OCI-LY3 (cell line): Measurements from ENCODE around the gene STAT5B.

ENCODE experiments used
- EZH2phosphoT487 ChIP-seq: fragments of 200-600 bp; shearing (Covaris generic); IDR thresholded peaks from 2 replicates; pipeline ENCODE4 v1.6.1; 2018; ENCODE audit warnings: antibody characterized with exemption, mixed run types, low read depth
- TF ChIP-seq, protein P1 (sequence below): fragments of 200-600, 300-600 bp; sonication (generic); IDR thresholded peaks from 2 replicates; pipeline ENCODE4 v1.5.1; 2014; ENCODE audit warnings: antibody characterized with exemption, low read length, low read depth

DNA sequence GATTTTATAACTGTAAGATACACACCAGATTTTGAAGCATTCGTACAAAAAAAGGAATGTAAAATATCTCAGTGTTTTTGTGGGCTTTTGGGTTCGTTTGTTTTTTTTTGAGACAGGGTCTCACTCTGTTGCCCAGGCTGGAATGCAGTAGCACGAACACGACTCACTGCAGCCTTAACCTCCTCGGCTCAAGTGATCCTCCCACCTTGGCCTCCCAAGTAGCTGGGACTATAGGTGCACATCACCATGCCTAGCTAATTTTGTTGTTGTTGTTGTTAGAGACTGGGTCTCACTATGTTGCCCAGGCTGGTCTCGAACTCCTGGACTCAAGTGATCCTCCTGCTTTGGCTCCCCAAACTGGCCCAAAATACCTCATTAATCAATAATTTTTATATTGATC is 15.9 kb downstream of the STAT5B start:
- TF ChIP-seq, protein P1, sequence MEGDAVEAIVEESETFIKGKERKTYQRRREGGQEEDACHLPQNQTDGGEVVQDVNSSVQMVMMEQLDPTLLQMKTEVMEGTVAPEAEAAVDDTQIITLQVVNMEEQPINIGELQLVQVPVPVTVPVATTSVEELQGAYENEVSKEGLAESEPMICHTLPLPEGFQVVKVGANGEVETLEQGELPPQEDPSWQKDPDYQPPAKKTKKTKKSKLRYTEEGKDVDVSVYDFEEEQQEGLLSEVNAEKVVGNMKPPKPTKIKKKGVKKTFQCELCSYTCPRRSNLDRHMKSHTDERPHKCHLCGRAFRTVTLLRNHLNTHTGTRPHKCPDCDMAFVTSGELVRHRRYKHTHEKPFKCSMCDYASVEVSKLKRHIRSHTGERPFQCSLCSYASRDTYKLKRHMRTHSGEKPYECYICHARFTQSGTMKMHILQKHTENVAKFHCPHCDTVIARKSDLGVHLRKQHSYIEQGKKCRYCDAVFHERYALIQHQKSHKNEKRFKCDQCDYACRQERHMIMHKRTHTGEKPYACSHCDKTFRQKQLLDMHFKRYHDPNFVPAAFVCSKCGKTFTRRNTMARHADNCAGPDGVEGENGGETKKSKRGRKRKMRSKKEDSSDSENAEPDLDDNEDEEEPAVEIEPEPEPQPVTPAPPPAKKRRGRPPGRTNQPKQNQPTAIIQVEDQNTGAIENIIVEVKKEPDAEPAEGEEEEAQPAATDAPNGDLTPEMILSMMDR = no peak
- no peak for TF ChIP-seq EZH2phosphoT487
